Heart left ventricle (tissue), 16 donors: ENCODE results near the gene TRPM2. TPM values are rescaled to one million over a fixed set of nuclear protein-coding genes. Genes with fewer than 3 reads are reported as not detected.

Source experiments
- ATAC-seq, 4 donors: fragments of 200-7000 bp; cut with Tn5 transposase; one replicate each; pipeline ENCODE4 v1.9.1; 2020 to 2022; ENCODE audit warnings: moderate library complexity in 4 of 4, mild to moderate bottlenecking in 3 of 4, moderate number of reproducible peaks in 1 of 4
- DNase-seq, 5 donors: peaks; one replicate each; pipeline ENCODE4 v3.0.0-alpha.2; 2020
- H3K27ac ChIP-seq, 12 donors: fragments of 200-600 bp; sonication (generic) in 4 of 12; one replicate each; pipeline versions ENCODE4 v1.5.0 to v1.8.0; 2016 to 2022; ENCODE audit warnings: mild to moderate bottlenecking in 2 of 12
- H3K27me3 ChIP-seq, 9 donors: fragments of 200-600 bp; sonication (generic) in 2 of 9; one replicate each; pipeline versions ENCODE4 v1.5.1 to v1.8.0; 2016 to 2022; ENCODE audit warnings: mild to moderate bottlenecking in 3 of 9
- H3K36me3 ChIP-seq, 9 donors: fragments of 200-600 bp; sonication (generic) in 2 of 9; one replicate each; pipeline versions ENCODE4 v1.5.0 to v1.8.0; 2018 to 2022; ENCODE audit warnings: mild to moderate bottlenecking in 2 of 9
- H3K4me1 ChIP-seq, 12 donors: fragments of 200-600 bp; sonication (generic) in 4 of 12; one replicate each; pipeline versions ENCODE4 v1.5.0 to v1.8.0; 2016 to 2022; ENCODE audit warnings: mild to moderate bottlenecking in 3 of 12
- H3K4me3 ChIP-seq, 12 donors: fragments of 200-600 bp; sonication (generic) in 4 of 12; one replicate each; pipeline versions ENCODE4 v1.5.0 to v1.8.0; 2017 to 2022; ENCODE audit warnings: mild to moderate bottlenecking in 9 of 12, moderate library complexity in 4 of 12
- H3K9me3 ChIP-seq, 12 donors: fragments of 200-600 bp; sonication (generic) in 4 of 12; one replicate each; pipeline versions ENCODE4 v1.5.0 to v1.8.0; 2016 to 2022; ENCODE audit warnings: mild to moderate bottlenecking in 1 of 12
- CTCF ChIP-seq, 12 donors: fragments of 200-600 bp; sonication (generic) in 4 of 12; IDR thresholded peaks; one replicate each; pipeline versions ENCODE4 v1.5.0 to v1.8.0; 2018 to 2022; ENCODE audit warnings: antibody characterized with exemption in 12 of 12, mild to moderate bottlenecking in 5 of 12
- POLR2A ChIP-seq, 2 donors: fragments of 450-650 bp; IDR thresholded peaks; one replicate each; pipeline ENCODE4 v1.6.1; 2017; ENCODE audit warnings: antibody characterized with exemption in 2 of 2, mild to moderate bottlenecking in 2 of 2, moderate library complexity in 2 of 2
- WGBS, 4 donors: extraction: QIAGEN DNeasy Blood & Tissue Kit in 2 of 4; methylation state at CpG; one replicate each; pipeline versions ENCODE4 v1.1.5 to v1.1.7; 2013 to 2018; 5-methylcytosine and 5-hydroxymethylcytosine counted together
- intact Hi-C, 10 donors: fragments of 100-400 bp; cut with DNase I; formaldehyde crosslinking; loops; one replicate each; pipeline versions ENCODE4 v1.11.1 to v1.14.2; 2022
- polyA plus RNA-seq, 2 donors: library from polyadenylated mRNA; stranded (reverse); fragments of 200-250 nt; gene quantifications; one replicate each; pipeline ENCODE4 v1.2.3, GENCODE V29; 2013
- total RNA-seq, 9 donors: library from RNA; depleted of rRNA in 2 of 9; stranded (reverse); fragments of >200 nt in 2 of 9; fragmentation: NEBNext Ultra II Directional in 3 of 9; extraction: Animal tissue kit (Norgen Biotek cat#: 25700) in 3 of 9; gene quantifications; one replicate each; pipeline versions ENCODE4 v1.1.0 to v1.2.4, GENCODE V29; 2016 to 2023
- donor health status: ischemic (EF 13 %, LVEDD 7.1; RV severe dilation, severe dysfunction).
- donor health status: healthy with polysubstance abuse.
- donor health status: DM: no; HTN: yes; CAD: no.
- donor health status: DM: no; HTN: no; CAD: no.
- donor health status: ischemic (EF 25% LVEDD 6.9; RV normal size, moderate dysfunction).
- donor health status: ischemic (EF 25% LVEDD 5.7; RV mildly dilated, moderate dysfunction).
- donor health status: healthy.
- donor health status: DM: yes; HTN: yes; CAD: no.
- donor health status: ischemic (EF 35%, LVEDD 5.7; RV mildly dilated, moderate dysfunction).
- donor health status: nonischemic (EF 11% LVEDD 7.7; RV severe dilation, severe dysfunction).
- donor health status: DM: yes; HTN: yes; CAD: no.
- donor health status: PGD.
- donor health status: ischemic (EF 29% LVEDD 5.4; RV normal size, mild dysfunction).
- donor health status: nonischemic (EF 23%, LVEDD 6.1; RV moderate dilation, normal function).

The TRPM2 gene
- total and polyA plus RNA-seq, 11 donors: 0.66 to 20.5 (median 1.2) TPM

- peaks cover 0 to 94% (median 56%) of the 10 kb centered on the region in 9 donors for H3K36me3 ChIP-seq
- no peak for ATAC-seq
These were observed 38.9 kb upstream of the TRPM2 start for GRCh38 chr21:44314561-44314960.

GRCh38 chr21:44315691-44316203 lies 37.7 kb upstream of the TRPM2 start:
- TF ChIP-seq POLR2A (IDR thresholded peaks at IDR 0.05): no peak
- no peak for TF ChIP-seq CTCF (IDR thresholded peaks at IDR 0.05)
- WGBS, 4 donors: 88 to 92% (median 90%) methylated on average over 12 to 16 of the region's 16 CpGs
- no peaks in the 10 kb centered on the region for H3K9me3 ChIP-seq
- H3K36me3 ChIP-seq: peaks cover 0 to 94% (median 64%) of the 10 kb centered on the region in 9 donors
- no peak overlapping the region for H3K27ac ChIP-seq
- no peak for DNase-seq
- intact Hi-C loops: loop anchor here in 2 of 10 donors (10.0 kb wide), 2 partner anchors 59 to 321 kb away; no protein-coding TSS in a partner anchor
- ATAC-seq: no peak
- no peaks in the 10 kb centered on the region for H3K27me3 ChIP-seq
- no peak overlapping the region for H3K4me3 ChIP-seq
- no peaks in the 10 kb centered on the region for H3K4me1 ChIP-seq

More at GRCh38 chr21:44314561-44314960, 38.9 kb upstream of the TRPM2 start:
- no peak for DNase-seq
- TF ChIP-seq CTCF (IDR thresholded peaks at IDR 0.05) (no peak), POLR2A (IDR thresholded peaks at IDR 0.05) (no peak)
- intact Hi-C loops: loop anchor here in 2 of 10 donors (10.0 kb wide), 2 partner anchors 60 to 320 kb away; no protein-coding TSS in a partner anchor
- Histone ChIP-seq H3K4me1 (no peaks in the 10 kb centered on the region), H3K27ac (no peak overlapping the region), H3K9me3 (no peaks in the 10 kb centered on the region), H3K27me3 (no peaks in the 10 kb centered on the region), H3K4me3 (no peak overlapping the region)
- WGBS, 4 donors: 89 to 100% (median 96%) methylated on average over 8 to 11 of the region's 11 CpGs

GRCh38 chr21:44316277-44316900 lies 37.0 kb upstream of the TRPM2 start:
- DNase-seq: no peak
- 92 to 95% (median 94%) methylated on average over 26 to 27 of the region's 27 CpGs for WGBS, 4 donors
- intact Hi-C loops: loop anchor here in 2 of 10 donors (10.0 kb wide), 2 partner anchors 58 to 322 kb away; no protein-coding TSS in a partner anchor

More at GRCh38 chr21:44316277-44316900, 37.0 kb upstream of the TRPM2 start:
- H3K4me3 ChIP-seq: no peak overlapping the region
- peaks cover 0 to 94% (median 60%) of the 10 kb centered on the region in 9 donors for H3K36me3 ChIP-seq
- ATAC-seq: no peak
- no peaks in the 10 kb centered on the region for H3K4me1 ChIP-seq
- H3K27me3 ChIP-seq: no peaks in the 10 kb centered on the region
- no peak overlapping the region for H3K27ac ChIP-seq
- no peaks in the 10 kb centered on the region for H3K9me3 ChIP-seq
- TF ChIP-seq POLR2A (IDR thresholded peaks at IDR 0.05) (no peak), CTCF (IDR thresholded peaks at IDR 0.05) (no peak)
